Endodermal cell (in vitro differentiated cells): Measurements from ENCODE around the gene RAP1GAP2. TPM values are rescaled to one million over a fixed set of nuclear protein-coding genes. Genes with fewer than 3 reads are reported as not detected.

Experiments used
- DNase-seq: peaks from one replicate; pipeline ENCODE4 v3.0.0-alpha.2; 2017
- H3K27ac ChIP-seq: 2 replicates; pipeline ENCODE4 v1.5.1; 2013; ENCODE audit warnings: mild to moderate bottlenecking, low read depth, low read length, moderate library complexity
- H3K27me3 ChIP-seq: 2 replicates; pipeline ENCODE4 v1.6.1; 2013; ENCODE audit warnings: mild to moderate bottlenecking, low read length, moderate library complexity; ENCODE audit not compliant: insufficient read depth, control insufficient read depth, poor library complexity, severe bottlenecking
- H3K36me3 ChIP-seq: 2 replicates; pipeline ENCODE4 v1.7.0; 2013; ENCODE audit warnings: mild to moderate bottlenecking, low read length, moderate library complexity; ENCODE audit not compliant: control insufficient read depth, insufficient read depth
- H3K4me1 ChIP-seq: one replicate; pipeline ENCODE4 v1.7.0; 2013; ENCODE audit warnings: low read length; ENCODE audit not compliant: control insufficient read depth, insufficient read depth
- H3K4me3 ChIP-seq: 2 replicates; pipeline ENCODE4 v1.5.1; 2013; ENCODE audit warnings: mild to moderate bottlenecking, low read length, moderate library complexity
- H3K9ac ChIP-seq: 2 replicates; pipeline ENCODE4 v1.6.1; 2013; ENCODE audit warnings: mild to moderate bottlenecking, low read length, moderate library complexity; ENCODE audit not compliant: poor library complexity, severe bottlenecking; ENCODE audit errors: extremely low read depth
- H3K9me3 ChIP-seq: 2 replicates; pipeline ENCODE4 v1.6.1; 2013; ENCODE audit warnings: mild to moderate bottlenecking, low read length, moderate library complexity; ENCODE audit not compliant: control insufficient read depth
- H3K27ac Mint-ChIP-seq: 2 replicates; pipeline ENCODE4 v1.8.0; 2020; ENCODE audit warnings: mixed read lengths
- H3K27me3 Mint-ChIP-seq: 2 replicates; pipeline ENCODE4 v1.8.0; 2021; ENCODE audit warnings: mild to moderate bottlenecking, mixed read lengths; ENCODE audit not compliant: insufficient read depth
- H3K36me3 Mint-ChIP-seq: 2 replicates; pipeline ENCODE4 v1.8.0; 2020; ENCODE audit warnings: low read depth, mixed read lengths
- H3K4me1 Mint-ChIP-seq: 2 replicates; pipeline ENCODE4 v1.8.0; 2020; ENCODE audit warnings: mixed read lengths
- H3K4me3 Mint-ChIP-seq: 2 replicates; pipeline ENCODE4 v1.8.0; 2020; ENCODE audit warnings: mild to moderate bottlenecking, moderate library complexity, mixed read lengths
- H3K9me3 Mint-ChIP-seq: 2 replicates; pipeline ENCODE4 v1.8.0; 2020; ENCODE audit warnings: mild to moderate bottlenecking, mixed read lengths
- CTCF ChIP-seq: fragments of 200-600 bp; sonication (generic); conservative IDR thresholded peaks from 2 replicates; pipeline ENCODE4 v1.5.0; 2021; ENCODE audit warnings: antibody characterized with exemption, mild to moderate bottlenecking
- WGBS, 2 experiments: methylation state at CpG; one replicate each; pipeline versions ENCODE4 v1.1.5 to v1.1.7; 2013; ENCODE audit warnings: missing lambda C conversion rate in 2 of 2, mixed read lengths in 1 of 2; ENCODE audit not compliant: insufficient coverage in 1 of 2, insufficient read length in 1 of 2; 5-methylcytosine and 5-hydroxymethylcytosine counted together
- total RNA-seq, 2 donors: library from RNA; stranded (reverse); fragmentation: NEBNext Ultra II Directional in 1 of 2; extraction: Animal tissue kit (Norgen Biotek cat#: 25700) in 1 of 2; gene quantifications; 2 replicates in 1 of 2; 3 replicates in 1 of 2; pipeline ENCODE4 v1.2.1, GENCODE V29; 2021

The RAP1GAP2 gene
- total RNA-seq, 2 donors from 2014 or later: 18.0 to 44.3 TPM

- Mint-ChIP-seq H3K36me3 (peaks cover 16% of the 10 kb centered on the region), H3K4me1 (no peaks in the 10 kb centered on the region), H3K9me3 (no peaks in the 10 kb centered on the region), H3K27me3 (no peaks in the 10 kb centered on the region), H3K4me3 (no peak overlapping the region), H3K27ac (no peak overlapping the region)
- peak; percentile 45 for DNase-seq
- Histone ChIP-seq H3K36me3 (peaks cover 4% of the 10 kb centered on the region), H3K9me3 (no peaks in the 10 kb centered on the region), H3K27ac (no peak overlapping the region), H3K27me3 (no peaks in the 10 kb centered on the region), H3K4me1 (no peaks in the 10 kb centered on the region), H3K9ac (no peak overlapping the region), H3K4me3 (no peak overlapping the region)
- 89 to 91% methylated on average over 15 to 27 of the region's 27 CpGs for WGBS, 2 experiments
- no peak for TF ChIP-seq CTCF
These were observed 236.3 kb downstream of the RAP1GAP2 start for GRCh38 chr17:3032258-3033247.

GRCh38 chr17:3033248-3033640 lies 237.0 kb downstream of the RAP1GAP2 start:
- H3K9me3 Mint-ChIP-seq: no peaks in the 10 kb centered on the region
- WGBS, 2 experiments: 85 to 95% methylated on average over 13 to 15 of the region's 15 CpGs
- Histone ChIP-seq H3K4me3 (no peak overlapping the region), H3K36me3 (peaks cover 4% of the 10 kb centered on the region), H3K4me1 (no peaks in the 10 kb centered on the region), H3K27ac (no peak overlapping the region), H3K9ac (no peak overlapping the region), H3K9me3 (no peaks in the 10 kb centered on the region), H3K27me3 (no peaks in the 10 kb centered on the region)
- H3K4me1 Mint-ChIP-seq: no peaks in the 10 kb centered on the region
- TF ChIP-seq CTCF: no peak
- no peak overlapping the region for H3K4me3 Mint-ChIP-seq
- H3K36me3 Mint-ChIP-seq: peaks cover 14% of the 10 kb centered on the region
- H3K27ac Mint-ChIP-seq: no peak overlapping the region
- no peaks in the 10 kb centered on the region for H3K27me3 Mint-ChIP-seq
- DNase-seq: peak; percentile 43

GRCh38 chr17:3033741-3034577 lies 237.7 kb downstream of the RAP1GAP2 start:
- no peaks in the 10 kb centered on the region for H3K4me1 ChIP-seq
- no peak overlapping the region for H3K9ac ChIP-seq
- peaks cover 4% of the 10 kb centered on the region for H3K36me3 ChIP-seq
- 92 to 95% methylated on average over 10 to 26 of the region's 26 CpGs for WGBS, 2 experiments
- peak; percentile 36 for DNase-seq
- H3K27ac Mint-ChIP-seq: no peak overlapping the region
- TF ChIP-seq CTCF: no peak
- H3K4me1 Mint-ChIP-seq: no peaks in the 10 kb centered on the region
- H3K27ac ChIP-seq: no peak overlapping the region
- H3K9me3 Mint-ChIP-seq: no peaks in the 10 kb centered on the region
- H3K36me3 Mint-ChIP-seq: peaks cover 10% of the 10 kb centered on the region
- H3K4me3 Mint-ChIP-seq: no peak overlapping the region
- no peak overlapping the region for H3K4me3 ChIP-seq
- H3K27me3 Mint-ChIP-seq: no peaks in the 10 kb centered on the region
- H3K9me3 ChIP-seq: no peaks in the 10 kb centered on the region
- no peaks in the 10 kb centered on the region for H3K27me3 ChIP-seq
